Trophoblast cell (in vitro differentiated cells and primary cell): ENCODE results near the gene CYB5R3.
A peak's percentile ranks its signal among the peaks of the same experiment; 100 is the strongest.

ENCODE experiments used
- DNase-seq, 2 donors: peaks; one replicate each; pipeline ENCODE4 v3.0.0-alpha.2; 2016
- H2AFZ ChIP-seq: 2 replicates; pipeline ENCODE4 v1.6.1; 2013; ENCODE audit warnings: low read length, moderate library complexity, mild to moderate bottlenecking; ENCODE audit not compliant: insufficient read depth, poor library complexity
- H2AK5ac ChIP-seq: 2 replicates; pipeline ENCODE4 v1.6.1; 2013; ENCODE audit warnings: mild to moderate bottlenecking, low read length
- H2BK120ac ChIP-seq: 2 replicates; pipeline ENCODE4 v1.6.1; 2013; ENCODE audit warnings: low read length, mild to moderate bottlenecking, moderate library complexity; ENCODE audit not compliant: insufficient read depth, poor library complexity
- H2BK12ac ChIP-seq: 2 replicates; pipeline ENCODE4 v1.6.1; 2013; ENCODE audit warnings: mild to moderate bottlenecking, low read length, moderate library complexity
- H2BK5ac ChIP-seq: 2 replicates; pipeline ENCODE4 v1.6.1; 2013; ENCODE audit warnings: low read length, low read depth, moderate library complexity, mild to moderate bottlenecking; ENCODE audit not compliant: poor library complexity
- H3K14ac ChIP-seq: 2 replicates; pipeline ENCODE4 v1.6.1; 2013; ENCODE audit warnings: mild to moderate bottlenecking, low read length
- H3K18ac ChIP-seq: 2 replicates; pipeline ENCODE4 v1.6.1; 2013; ENCODE audit warnings: mild to moderate bottlenecking, low read length
- H3K23ac ChIP-seq: 2 replicates; pipeline ENCODE4 v1.6.1; 2013; ENCODE audit warnings: low read length
- H3K27ac ChIP-seq: 2 replicates; pipeline ENCODE4 v1.5.1; 2013; ENCODE audit warnings: low read depth, mild to moderate bottlenecking, inconsistent platforms, low read length, moderate library complexity
- H3K27me3 ChIP-seq: 2 replicates; pipeline ENCODE4 v1.6.1; 2013; ENCODE audit warnings: inconsistent platforms, mild to moderate bottlenecking, low read length, moderate library complexity; ENCODE audit not compliant: insufficient read depth
- H3K36me3 ChIP-seq, 2 experiments: 1 replicate in 1 of 2; 2 replicates in 1 of 2; pipeline ENCODE4 v1.6.1; 2013; ENCODE audit warnings: low read length in 2 of 2, mild to moderate bottlenecking in 2 of 2, moderate library complexity in 1 of 2; ENCODE audit not compliant: insufficient read depth in 2 of 2, control insufficient read depth in 1 of 2
- H3K4ac ChIP-seq: 2 replicates; pipeline ENCODE4 v1.6.1; 2013; ENCODE audit warnings: low read depth, mild to moderate bottlenecking, low read length, moderate library complexity
- H3K4me1 ChIP-seq, 2 experiments: 1 replicate in 1 of 2; 2 replicates in 1 of 2; pipeline ENCODE4 v1.6.1; 2013; ENCODE audit warnings: low read length in 2 of 2, mild to moderate bottlenecking in 2 of 2, moderate library complexity in 1 of 2; ENCODE audit not compliant: insufficient read depth in 2 of 2, control insufficient read depth in 1 of 2
- H3K4me2 ChIP-seq: 2 replicates; pipeline ENCODE4 v1.6.1; 2013; ENCODE audit warnings: inconsistent platforms, mild to moderate bottlenecking, low read length, moderate library complexity
- H3K4me3 ChIP-seq: 2 replicates; pipeline ENCODE4 v1.5.1; 2013; ENCODE audit warnings: mild to moderate bottlenecking, low read depth, low read length, inconsistent platforms
- H3K79me1 ChIP-seq: one replicate; pipeline ENCODE4 v1.6.1; 2013; ENCODE audit warnings: low read length
- H3K79me2 ChIP-seq: 2 replicates; pipeline ENCODE4 v1.6.1; 2013; ENCODE audit warnings: low read length, mild to moderate bottlenecking; ENCODE audit not compliant: control insufficient read depth, insufficient read depth, poor library complexity
- H3K9ac ChIP-seq: 2 replicates; pipeline ENCODE4 v1.6.1; 2013; ENCODE audit warnings: mild to moderate bottlenecking, low read length
- H3K9me3 ChIP-seq: 2 replicates; pipeline ENCODE4 v1.6.1; 2013; ENCODE audit warnings: low read depth, mild to moderate bottlenecking, control low read depth, inconsistent platforms, low read length; ENCODE audit not compliant: insufficient read depth
- H4K12ac ChIP-seq: 2 replicates; pipeline ENCODE4 v1.6.1; 2013; ENCODE audit warnings: low read depth, mild to moderate bottlenecking, low read length, moderate library complexity
- H4K8ac ChIP-seq: 2 replicates; pipeline ENCODE4 v1.6.1; 2013; ENCODE audit warnings: low read depth, mild to moderate bottlenecking, low read length, moderate library complexity
- H4K91ac ChIP-seq: one replicate; pipeline ENCODE4 v1.6.1; 2013; ENCODE audit warnings: low read depth, mild to moderate bottlenecking, low read length, moderate library complexity
- WGBS: extraction: QIAGEN DNeasy Blood & Tissue Kit; methylation state at CpG from one replicate; pipeline ENCODE4 v1.1.7; 2013; ENCODE audit warnings: missing lambda C conversion rate; ENCODE audit not compliant: insufficient read length, insufficient coverage; ENCODE audit errors: extremely low coverage; 5-methylcytosine and 5-hydroxymethylcytosine counted together

CYB5R3 gene

DNA sequence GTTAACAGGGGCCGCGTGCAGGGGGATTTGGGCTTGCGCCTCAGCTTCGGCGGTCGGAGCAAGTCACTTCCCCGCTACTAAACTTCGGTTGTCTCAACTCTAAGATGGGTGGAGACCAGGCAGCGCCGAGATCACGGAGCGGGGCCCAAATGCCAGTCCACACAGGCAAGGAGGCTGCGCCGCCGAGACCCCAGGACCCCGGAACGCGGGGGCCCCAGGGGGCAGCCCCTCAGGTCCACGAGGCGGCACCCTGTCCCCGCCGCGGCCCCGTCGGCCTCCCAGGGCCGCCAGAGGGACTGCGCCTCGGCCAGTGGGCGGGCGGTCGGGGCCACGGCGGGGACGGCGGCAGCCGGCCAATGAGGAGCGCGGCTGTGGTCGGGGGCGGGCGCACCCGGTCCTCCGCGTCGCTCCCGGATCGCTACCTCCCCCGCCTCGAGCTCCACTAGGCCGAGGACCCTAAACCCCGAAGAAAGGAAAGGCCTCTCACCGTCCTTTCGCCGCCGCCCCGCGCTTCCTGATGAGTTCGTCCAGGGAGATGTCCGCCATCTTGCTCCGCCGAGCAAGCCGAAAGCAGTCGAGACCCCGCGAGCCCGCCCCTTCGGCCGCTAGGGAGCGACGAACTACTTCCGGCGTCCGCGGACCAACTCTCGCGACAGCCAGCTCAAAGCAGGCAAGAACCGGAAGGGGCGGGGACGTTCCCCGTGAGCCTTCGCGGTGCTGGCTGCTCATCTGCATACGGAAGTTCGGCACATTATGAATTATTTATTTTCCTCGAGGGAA is 34.7 kb downstream of the CYB5R3 start, which contains the start of gene POLDIP3:
TSS of gene POLDIP3 (minus strand) at position 572 of the 780 bp plus-strand sequence. CDS start at position 546, 26 bp downstream.
- peak within 1 kb of the TSS; percentile 90 for H3K4me3 ChIP-seq
- no peak within 1 kb of the TSS for H3K23ac ChIP-seq
- peak within 1 kb of the TSS; percentile 80 for H2AFZ ChIP-seq
- H3K14ac ChIP-seq: peak within 1 kb of the TSS; percentile 94
- H3K18ac ChIP-seq: peak within 1 kb of the TSS; percentile 86
- no peaks in the 10 kb centered on the region for H3K9me3 ChIP-seq
- H3K27ac ChIP-seq: peak within 1 kb of the TSS; percentile 98
- peaks cover 20% of the 10 kb centered on the region for H3K79me2 ChIP-seq
- peak within 1 kb of the TSS; percentile 92 for H2BK5ac ChIP-seq
- H3K4me2 ChIP-seq: peak within 1 kb of the TSS; percentile 85
- peak within 1 kb of the TSS; percentile 68 for H4K12ac ChIP-seq
- H3K4ac ChIP-seq: peak within 1 kb of the TSS; percentile 90
- peak within 1 kb of the TSS; percentile 92 for H4K91ac ChIP-seq
- DNase-seq: peak; percentile 99 to 100
- peak within 1 kb of the TSS; percentile 38 for H2AK5ac ChIP-seq
- H2BK12ac ChIP-seq: no peak within 1 kb of the TSS
- no peaks in the 10 kb centered on the region for H3K27me3 ChIP-seq
- peaks cover 8% of the 10 kb centered on the region for H3K79me1 ChIP-seq
- H2BK120ac ChIP-seq: peak within 1 kb of the TSS; percentile 95
- H4K8ac ChIP-seq: peak within 1 kb of the TSS; percentile 92
- H3K4me1 ChIP-seq: peaks cover 8 to 14% of the 10 kb centered on the region in 2 experiments
- H3K9ac ChIP-seq: peak within 1 kb of the TSS; percentile 98
- peaks cover 8 to 16% of the 10 kb centered on the region in 2 experiments for H3K36me3 ChIP-seq
- WGBS: no CpG with 5 or more reads among the region's 85 CpGs

DNA sequence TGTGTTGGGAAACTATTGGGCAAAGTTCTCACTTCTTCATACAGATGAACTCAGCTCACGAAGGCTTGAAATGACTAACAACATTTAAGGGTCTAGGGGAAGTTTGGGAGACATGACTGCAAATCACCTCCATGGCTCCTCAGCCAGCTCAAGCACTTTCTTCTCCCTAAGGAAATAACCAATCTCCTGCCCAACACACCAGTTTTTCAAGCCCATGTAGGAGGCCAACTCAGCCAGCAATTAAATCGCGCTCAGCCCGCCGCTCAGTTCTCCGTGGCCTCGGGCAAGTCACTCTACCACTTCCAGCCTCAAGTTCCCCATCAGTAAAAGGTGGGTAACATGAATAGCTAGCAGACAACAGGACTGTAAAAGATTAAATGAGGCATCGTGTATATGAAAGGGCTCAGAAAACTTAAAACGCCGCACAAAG is 35.3 kb downstream of the CYB5R3 start:
- Histone ChIP-seq H2BK120ac (peak overlapping the region; percentile 95), H3K9me3 (no peaks in the 10 kb centered on the region), H3K9ac (peak overlapping the region; percentile 98), H4K12ac (peak overlapping the region; percentile 68), H3K79me2 (peaks cover 27% of the 10 kb centered on the region), H3K18ac (peak overlapping the region; percentile 86), H3K4me3 (peak overlapping the region; percentile 90), H3K27ac (peak overlapping the region; percentile 98), H2BK5ac (peak overlapping the region; percentile 92), H2BK12ac (no peak overlapping the region), H3K4me1 (peaks cover 13 to 18% of the 10 kb centered on the region in 2 experiments), H3K14ac (peak overlapping the region; percentile 94), H3K4ac (peak overlapping the region; percentile 90), H3K36me3 (peaks cover 2 to 16% of the 10 kb centered on the region in 2 experiments), H4K91ac (peak overlapping the region; percentile 92), H4K8ac (peak overlapping the region; percentile 92), H3K27me3 (no peaks in the 10 kb centered on the region), H2AK5ac (peak overlapping the region; percentile 38), H3K23ac (no peak overlapping the region), H3K79me1 (peaks cover 10% of the 10 kb centered on the region), H3K4me2 (peak overlapping the region; percentile 85), H2AFZ (peak overlapping the region; percentile 80)
- no CpG with 5 or more reads among the region's 10 CpGs for WGBS
- DNase-seq: peak; percentile 62 to 65

DNA sequence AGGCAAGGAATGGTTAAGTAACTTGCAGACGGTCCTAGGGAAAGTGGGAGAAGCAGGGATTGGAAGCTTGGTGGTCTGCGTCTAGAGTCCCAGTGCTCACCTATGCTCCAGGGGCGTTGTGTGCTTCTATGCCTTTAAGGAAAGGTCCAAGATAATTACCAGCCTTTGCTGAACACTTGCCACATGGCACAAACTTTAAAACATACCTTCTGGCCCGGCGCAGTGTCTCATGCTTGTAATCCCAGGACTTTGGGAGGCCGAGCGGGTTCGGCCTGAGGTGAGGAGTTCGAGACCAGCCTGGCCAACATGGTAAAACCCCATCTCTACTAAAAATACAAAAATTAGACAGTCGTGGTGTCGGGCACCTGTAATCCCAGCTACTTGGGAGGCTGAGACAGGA is 36.9 kb downstream of the CYB5R3 start:
- Histone ChIP-seq H3K4me2 (no peak overlapping the region), H3K23ac (no peak overlapping the region), H3K79me1 (peaks cover 10% of the 10 kb centered on the region), H2BK5ac (no peak overlapping the region), H3K9me3 (no peaks in the 10 kb centered on the region), H3K4me1 (peaks cover 16 to 19% of the 10 kb centered on the region in 2 experiments), H3K4ac (peak overlapping the region; percentile 91), H4K8ac (no peak overlapping the region), H4K12ac (no peak overlapping the region), H3K14ac (no peak overlapping the region), H2AFZ (no peak overlapping the region), H3K9ac (no peak overlapping the region), H3K27me3 (no peaks in the 10 kb centered on the region), H2BK12ac (no peak overlapping the region), H3K79me2 (peaks cover 30% of the 10 kb centered on the region), H4K91ac (no peak overlapping the region), H2BK120ac (no peak overlapping the region), H3K18ac (no peak overlapping the region), H3K27ac (no peak overlapping the region), H3K4me3 (no peak overlapping the region), H3K36me3 (peaks cover 2 to 20% of the 10 kb centered on the region in 2 experiments), H2AK5ac (no peak overlapping the region)
- DNase-seq: no peak
- WGBS: no CpG with 5 or more reads among the region's 11 CpGs

DNA sequence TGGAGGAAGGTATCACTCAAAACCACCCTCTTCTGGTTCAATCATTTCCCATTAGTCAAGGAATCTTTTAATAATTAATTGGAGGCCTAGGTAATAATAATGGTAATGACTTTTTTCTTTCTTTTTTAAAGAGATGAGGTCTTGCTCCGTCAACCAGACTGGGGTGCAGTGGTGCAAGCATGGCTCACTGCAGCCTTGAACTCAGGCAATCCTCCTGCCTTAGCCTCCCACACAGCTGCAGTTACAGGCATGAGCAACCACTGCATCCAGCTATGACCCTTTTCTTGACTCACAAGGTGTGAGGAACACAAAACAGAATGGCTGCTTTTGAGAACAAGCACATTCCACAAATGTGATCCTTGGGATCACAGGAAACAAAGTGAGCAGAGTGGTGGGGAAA is 38.1 kb downstream of the CYB5R3 start:
- Histone ChIP-seq H2AFZ (no peak overlapping the region), H3K14ac (no peak overlapping the region), H4K91ac (no peak overlapping the region), H3K27me3 (no peaks in the 10 kb centered on the region), H3K4ac (peak overlapping the region; percentile 87), H3K4me1 (peaks cover 16 to 18% of the 10 kb centered on the region in 2 experiments), H2AK5ac (no peak overlapping the region), H2BK120ac (no peak overlapping the region), H3K18ac (no peak overlapping the region), H3K27ac (no peak overlapping the region), H2BK12ac (no peak overlapping the region), H3K9me3 (no peaks in the 10 kb centered on the region), H3K4me3 (no peak overlapping the region), H4K12ac (no peak overlapping the region), H2BK5ac (no peak overlapping the region), H3K36me3 (peaks cover 5 to 25% of the 10 kb centered on the region in 2 experiments), H3K79me1 (peaks cover 10% of the 10 kb centered on the region), H3K79me2 (peaks cover 31% of the 10 kb centered on the region), H3K4me2 (no peak overlapping the region), H3K9ac (no peak overlapping the region), H3K23ac (no peak overlapping the region), H4K8ac (no peak overlapping the region)
- DNase-seq: no peak
- WGBS: no CpG with 5 or more reads among the region's 1 CpG
